Measurements from ENCODE around the gene LEF1. TPM values are rescaled to one million over a fixed set of nuclear protein-coding genes. Genes with fewer than 3 reads are reported as not detected.

Gene LEF1
- total RNA-seq, 1 donor from 2014 or later, result 0.41 TPM

DNA sequence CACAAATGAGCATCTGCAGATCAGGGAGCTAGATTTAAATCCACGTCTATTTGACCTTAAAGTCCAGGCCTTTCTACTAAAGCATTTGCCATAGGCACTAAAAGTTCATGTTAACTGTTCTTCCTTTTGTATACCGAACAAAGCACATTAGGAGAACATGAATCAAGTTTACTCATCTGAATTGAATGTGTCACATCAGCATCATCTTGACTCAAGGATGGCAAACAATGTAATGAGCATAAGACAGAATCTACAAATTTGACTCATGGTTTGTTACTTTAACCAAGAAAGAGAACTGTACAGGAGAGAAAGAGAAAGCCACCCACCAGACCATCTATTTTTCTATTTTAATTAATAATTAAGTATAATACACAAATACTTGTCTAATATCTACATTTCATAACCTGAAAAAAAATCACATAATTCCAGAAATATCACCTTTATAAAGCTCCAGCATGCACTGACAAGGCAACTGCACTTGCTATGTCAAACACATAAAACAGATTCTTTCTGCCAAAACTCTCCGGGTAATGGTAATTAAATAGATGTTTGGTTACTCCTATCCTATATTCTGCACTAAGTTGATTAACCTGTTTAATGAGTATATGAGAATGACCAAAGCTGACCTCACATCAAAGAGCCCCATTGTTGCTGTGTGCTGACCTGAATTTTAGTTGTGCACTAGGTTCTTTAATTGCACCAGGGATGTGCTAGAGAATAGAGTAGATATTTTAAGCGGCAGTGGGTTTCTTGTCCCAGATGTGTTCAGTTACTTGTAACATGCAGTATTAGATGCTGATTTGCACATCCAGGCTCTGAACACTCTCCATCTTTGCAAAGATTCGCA, 42.5 kb upstream of the LEF1 start:
- Histone ChIP-seq H3K4me3 (no peak overlapping the region), H3K36me3 (no peaks in the 10 kb centered on the region), H3K4me1 (no peaks in the 10 kb centered on the region), H3K9me3 (replicated peaks) (no peaks in the 10 kb centered on the region), H3K27ac (replicated peaks) (no peak overlapping the region), H3K27me3 (ENCODE audit: low read depth) (no peaks in the 10 kb centered on the region)
- TF ChIP-seq, protein P1, sequence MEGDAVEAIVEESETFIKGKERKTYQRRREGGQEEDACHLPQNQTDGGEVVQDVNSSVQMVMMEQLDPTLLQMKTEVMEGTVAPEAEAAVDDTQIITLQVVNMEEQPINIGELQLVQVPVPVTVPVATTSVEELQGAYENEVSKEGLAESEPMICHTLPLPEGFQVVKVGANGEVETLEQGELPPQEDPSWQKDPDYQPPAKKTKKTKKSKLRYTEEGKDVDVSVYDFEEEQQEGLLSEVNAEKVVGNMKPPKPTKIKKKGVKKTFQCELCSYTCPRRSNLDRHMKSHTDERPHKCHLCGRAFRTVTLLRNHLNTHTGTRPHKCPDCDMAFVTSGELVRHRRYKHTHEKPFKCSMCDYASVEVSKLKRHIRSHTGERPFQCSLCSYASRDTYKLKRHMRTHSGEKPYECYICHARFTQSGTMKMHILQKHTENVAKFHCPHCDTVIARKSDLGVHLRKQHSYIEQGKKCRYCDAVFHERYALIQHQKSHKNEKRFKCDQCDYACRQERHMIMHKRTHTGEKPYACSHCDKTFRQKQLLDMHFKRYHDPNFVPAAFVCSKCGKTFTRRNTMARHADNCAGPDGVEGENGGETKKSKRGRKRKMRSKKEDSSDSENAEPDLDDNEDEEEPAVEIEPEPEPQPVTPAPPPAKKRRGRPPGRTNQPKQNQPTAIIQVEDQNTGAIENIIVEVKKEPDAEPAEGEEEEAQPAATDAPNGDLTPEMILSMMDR (IDR thresholded peaks at IDR 0.05; ENCODE audit: borderline replicate concordance), result no peak
- no peak for DNase-seq
- intact Hi-C loops (cut with micrococcal nuclease), result no loop called here

DNA sequence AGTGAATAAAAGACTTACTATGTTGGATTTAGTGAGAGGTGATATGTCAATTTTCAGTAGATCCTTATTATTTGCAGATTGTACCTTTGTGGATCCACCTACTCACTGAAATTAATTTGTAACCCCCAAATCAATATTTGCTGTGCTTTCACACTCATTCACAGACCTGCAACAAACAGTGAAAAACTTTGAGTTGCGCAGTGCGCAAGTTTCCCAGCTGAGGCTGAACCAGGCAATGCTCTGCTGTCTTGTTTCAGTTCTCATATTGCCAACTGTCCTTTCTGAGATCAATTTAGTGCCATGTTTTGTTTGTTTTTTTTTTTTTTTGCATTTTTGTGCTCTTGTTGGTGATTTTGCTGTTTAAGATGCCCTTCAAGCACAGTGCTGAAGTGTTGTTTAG, 40.8 kb upstream of the LEF1 start:
- Histone ChIP-seq H3K27me3 (ENCODE audit: low read depth) (no peaks in the 10 kb centered on the region), H3K27ac (replicated peaks) (no peak overlapping the region)
- intact Hi-C loops (cut with micrococcal nuclease), result no loop called here

DNA sequence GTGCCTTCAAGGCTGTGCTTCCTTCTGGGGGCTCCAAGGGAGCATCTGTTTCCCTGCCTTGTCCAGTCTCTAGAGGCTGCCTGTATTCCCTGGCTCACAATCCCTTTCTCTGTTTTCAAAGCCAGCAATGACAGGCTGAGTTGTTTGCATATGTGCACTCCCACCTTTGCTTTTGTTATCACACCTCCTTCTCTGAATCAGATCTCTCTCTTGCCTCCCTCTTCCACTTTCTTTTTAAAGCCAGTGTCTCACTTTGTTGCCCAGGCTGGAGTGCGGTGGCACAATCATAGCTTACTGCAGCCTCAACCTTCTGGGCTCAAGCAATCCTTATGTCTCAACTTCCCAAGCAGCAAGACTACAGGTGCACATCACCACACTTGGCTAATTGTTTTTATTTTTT, 37.1 kb upstream of the LEF1 start:
- intact Hi-C loops (cut with micrococcal nuclease), result no loop called here
- H3K36me3 ChIP-seq, result no peaks in the 10 kb centered on the region
- TF ChIP-seq, protein P1 (IDR thresholded peaks at IDR 0.05; ENCODE audit: borderline replicate concordance), result no peak
- no peaks in the 10 kb centered on the region for H3K9me3 ChIP-seq (replicated peaks)
- no peaks in the 10 kb centered on the region for H3K27me3 ChIP-seq (ENCODE audit: low read depth)
- no peak overlapping the region for H3K27ac ChIP-seq (replicated peaks)
- H3K4me1 ChIP-seq, result no peaks in the 10 kb centered on the region
- DNase-seq, result no peak
- H3K4me3 ChIP-seq, result no peak overlapping the region

More for the DNA sequence above, 40.8 kb upstream of the LEF1 start:
- DNase-seq, result no peak
- TF ChIP-seq, protein P1 (IDR thresholded peaks at IDR 0.05; ENCODE audit: borderline replicate concordance), result no peak
- Histone ChIP-seq H3K36me3 (no peaks in the 10 kb centered on the region), H3K9me3 (replicated peaks) (no peaks in the 10 kb centered on the region), H3K4me1 (no peaks in the 10 kb centered on the region), H3K4me3 (no peak overlapping the region)

DNA sequence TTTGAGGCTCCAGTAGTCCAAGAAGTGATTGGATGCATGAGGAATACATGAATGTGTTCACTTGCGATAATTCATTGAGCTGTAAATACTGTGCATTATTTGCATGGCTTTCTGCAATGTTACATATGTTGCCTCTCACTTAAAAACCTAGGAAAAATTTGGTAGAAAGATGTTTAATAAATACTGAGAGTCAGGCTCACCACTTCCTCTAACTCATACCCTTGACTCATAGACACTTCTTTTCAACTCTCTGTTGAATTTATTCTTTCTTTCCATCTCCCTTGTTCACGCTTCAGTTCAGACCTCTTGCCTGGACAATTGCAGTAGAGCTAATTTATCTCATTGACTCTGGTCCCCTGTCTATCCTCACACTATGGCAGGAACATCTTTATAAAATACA, 35.8 kb upstream of the LEF1 start:
- no peak overlapping the region for H3K4me3 ChIP-seq
- TF ChIP-seq, protein P1 (IDR thresholded peaks at IDR 0.05; ENCODE audit: borderline replicate concordance), result no peak

DNA sequence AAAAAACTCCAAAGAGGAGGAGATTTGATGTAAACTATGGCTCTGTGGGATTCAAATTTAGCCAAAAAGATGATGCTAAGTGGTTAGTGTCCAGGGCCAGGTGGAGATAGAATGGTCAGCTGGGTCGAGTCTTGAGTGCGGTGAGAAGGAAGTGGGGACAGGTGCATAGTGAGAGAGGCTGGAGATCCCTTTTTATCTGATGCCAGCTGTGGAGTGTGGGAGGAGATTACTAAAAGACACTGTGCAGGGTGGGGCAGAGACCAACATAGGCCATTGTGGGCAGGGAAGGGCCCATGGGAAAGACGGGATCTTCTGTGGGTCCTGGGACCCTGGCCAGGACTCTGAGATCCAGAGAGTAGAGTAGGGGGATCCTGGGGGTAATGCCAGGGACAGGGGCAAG, 34.6 kb upstream of the LEF1 start:
- Histone ChIP-seq H3K27ac (replicated peaks) (no peak overlapping the region), H3K4me3 (no peak overlapping the region), H3K9me3 (replicated peaks) (no peaks in the 10 kb centered on the region), H3K36me3 (no peaks in the 10 kb centered on the region), H3K4me1 (no peaks in the 10 kb centered on the region), H3K27me3 (ENCODE audit: low read depth) (peaks cover 9% of the 10 kb centered on the region)
- TF ChIP-seq, protein P1 (IDR thresholded peaks at IDR 0.05; ENCODE audit: borderline replicate concordance), result no peak
- intact Hi-C loops (cut with micrococcal nuclease), result no loop called here
- DNase-seq, result no peak

More for the DNA sequence above, 35.8 kb upstream of the LEF1 start:
- Histone ChIP-seq H3K27me3 (ENCODE audit: low read depth) (peaks cover 4% of the 10 kb centered on the region), H3K36me3 (no peaks in the 10 kb centered on the region), H3K27ac (replicated peaks) (no peak overlapping the region), H3K9me3 (replicated peaks) (no peaks in the 10 kb centered on the region), H3K4me1 (no peaks in the 10 kb centered on the region)
- no peak for DNase-seq
- intact Hi-C loops (cut with micrococcal nuclease), result no loop called here
